ENCODE data around the gene LMCD1.

GRCh38 chr3:8525893-8526292, 24.3 kb downstream of the LMCD1 start:
- TF ChIP-seq CTCF (IDR thresholded peaks at IDR 0.05) = no peak
- no peak for TF ChIP-seq POLR2A (IDR thresholded peaks at IDR 0.05)
- no peak for TF ChIP-seq POLR2AphosphoS5 (IDR thresholded peaks at IDR 0.05)

Data from sigmoid colon (tissue), 4 donors.